Activated B cell treated with CpG ODN at 0.5 μM for 24 hours (primary cell): ENCODE results near the gene NAP1L1. TPM values are rescaled to one million over a fixed set of nuclear protein-coding genes. Genes with fewer than 3 reads are reported as not detected.

ENCODE experiments used
- ATAC-seq: fragments of 200-7000 bp; cut with Tn5 transposase; one replicate; pipeline ENCODE4 v1.10.0; 2021; ENCODE audit warnings: low read depth, mild to moderate bottlenecking, moderate library complexity
- CTCF ChIA-PET: fragments of 350-600 bp; sonication (Branson Sonifier 250); formaldehyde crosslinking; loops from one replicate; lab custom pipeline; 2021; ENCODE audit warnings: antibody characterized with exemption; lab: Charles Lee
- POLR2A ChIA-PET: fragments of 350-600 bp; sonication (Branson Sonifier 250); formaldehyde crosslinking; loops from one replicate; lab custom pipeline; 2021; ENCODE audit warnings: antibody characterized with exemption; lab: Charles Lee
- DNase-seq: peaks from one replicate; pipeline ENCODE4 v3.0.0; 2022
- H3K27ac Mint-ChIP-seq: one replicate; pipeline ENCODE4 v1.8.0; 2020; ENCODE audit warnings: mixed read lengths
- H3K27me3 Mint-ChIP-seq: one replicate; pipeline ENCODE4 v1.8.0; 2021; ENCODE audit warnings: mixed read lengths
- H3K36me3 Mint-ChIP-seq: one replicate; pipeline ENCODE4 v1.8.0; 2021; ENCODE audit warnings: low read depth, mixed read lengths
- H3K4me1 Mint-ChIP-seq: one replicate; pipeline ENCODE4 v1.8.0; 2021; ENCODE audit warnings: mixed read lengths
- H3K4me3 Mint-ChIP-seq: one replicate; pipeline ENCODE4 v1.8.0; 2020; ENCODE audit warnings: mild to moderate bottlenecking, mixed read lengths
- H3K9me3 Mint-ChIP-seq: one replicate; pipeline ENCODE4 v1.8.0; 2020; ENCODE audit warnings: mixed read lengths
- CTCF ChIP-seq: fragments of 200-600 bp; IDR thresholded peaks from one replicate; pipeline ENCODE4 v1.8.0; 2022; ENCODE audit warnings: antibody characterized with exemption, mild to moderate bottlenecking
- intact Hi-C: fragments of 100-400 bp; cut with micrococcal nuclease; formaldehyde crosslinking; loops from one replicate; pipeline ENCODE4 v1.15.1; 2024
- total RNA-seq: library from RNA; stranded (reverse); gene quantifications from 2 replicates; pipeline ENCODE4 v1.2.3, GENCODE V29; 2022

The NAP1L1 gene
- total RNA-seq, 1 donor from 2014 or later = 1,185 TPM

GRCh38 chr12:76037130-76038103, 47.1 kb downstream of the NAP1L1 start:
- TF ChIP-seq CTCF = peak; percentile 55

GRCh38 chr12:76035045-76035444, 49.4 kb downstream of the NAP1L1 start:
- H3K27me3 Mint-ChIP-seq = peaks cover 2% of the 10 kb centered on the region
- CTCF ChIA-PET = interaction anchor here (0.8 to 8.2 kb wide), 3 partner anchors 218 to 509 kb away, joined by 4 to 121 read pairs (median 4); no protein-coding TSS in a partner anchor
- POLR2A ChIA-PET = interaction anchor here (1.0 kb wide), 1 partner anchor 10 kb away, joined by 3 read pairs; no protein-coding TSS in a partner anchor
- no peak for TF ChIP-seq CTCF
- H3K4me3 Mint-ChIP-seq = no peak overlapping the region
- no peaks in the 10 kb centered on the region for H3K9me3 Mint-ChIP-seq
- H3K4me1 Mint-ChIP-seq = peaks cover 20% of the 10 kb centered on the region
- intact Hi-C loops = loop anchor here (10.0 kb wide), 1 partner anchor 330 kb away; no protein-coding TSS in a partner anchor
- DNase-seq (no peak), ATAC-seq (no peak)
- H3K27ac Mint-ChIP-seq = no peak overlapping the region
- H3K36me3 Mint-ChIP-seq = no peaks in the 10 kb centered on the region

More at GRCh38 chr12:76037130-76038103, 47.1 kb downstream of the NAP1L1 start:
- no peaks in the 10 kb centered on the region for H3K36me3 Mint-ChIP-seq
- POLR2A ChIA-PET = interaction anchor here (0.7 to 1.5 kb wide), 5 partner anchors 12 to 526 kb away, joined by 3 to 10 read pairs (median 5); partner anchors contain the start of gene KRR1
- intact Hi-C loops = loop anchor here (1.0 to 10.0 kb wide), 9 partner anchors 221 to 703 kb away; partner anchors contain the start of genes GLIPR1L1 and GLIPR1L2
- CTCF ChIA-PET = interaction anchor here (0.7 to 8.2 kb wide), 20 partner anchors 9 to 705 kb away, joined by 3 to 121 read pairs (median 4); partner anchors contain the start of genes GLIPR1L1, GLIPR1L2 and KRR1
- H3K4me1 Mint-ChIP-seq = peaks cover 9% of the 10 kb centered on the region
- no peak overlapping the region for H3K27ac Mint-ChIP-seq
- DNase-seq = no peak
- peak; percentile 79 for ATAC-seq
- H3K9me3 Mint-ChIP-seq = no peaks in the 10 kb centered on the region
- no peak overlapping the region for H3K4me3 Mint-ChIP-seq
- no peaks in the 10 kb centered on the region for H3K27me3 Mint-ChIP-seq

- Mint-ChIP-seq H3K4me1 (peaks cover 26% of the 10 kb centered on the region), H3K4me3 (peak overlapping the region; percentile 89), H3K36me3 (no peaks in the 10 kb centered on the region), H3K27ac (no peak overlapping the region), H3K9me3 (no peaks in the 10 kb centered on the region), H3K27me3 (peaks cover 14% of the 10 kb centered on the region)
- TF ChIP-seq CTCF = no peak
- ChIA-PET CTCF (interaction anchor here (0.7 to 8.2 kb wide), 6 partner anchors 8 to 748 kb away, joined by 3 to 121 read pairs (median 4); no protein-coding TSS in a partner anchor), POLR2A (interaction anchor here (0.7 to 2.3 kb wide), 5 partner anchors 9 to 522 kb away, joined by 3 to 23 read pairs (median 3); partner anchors contain the start of gene KRR1)
- ATAC-seq = no peak
- DNase-seq = no peak
- intact Hi-C loops = loop anchor here (5.0 to 10.0 kb wide), 4 partner anchors 256 to 729 kb away; partner anchors contain the start of gene ZDHHC17
Measured at GRCh38 chr12:76033081-76034011, 51.1 kb downstream of the NAP1L1 start.

- peaks cover 26% of the 10 kb centered on the region for H3K4me1 Mint-ChIP-seq
- no peaks in the 10 kb centered on the region for H3K36me3 Mint-ChIP-seq
- no peak for TF ChIP-seq CTCF
- H3K4me3 Mint-ChIP-seq = peak overlapping the region; percentile 89
- DNase-seq = no peak
- peaks cover 15% of the 10 kb centered on the region for H3K27me3 Mint-ChIP-seq
- POLR2A ChIA-PET = interaction anchor here (0.9 to 3.0 kb wide), 29 partner anchors 8 to 698 kb away, joined by 3 to 30 read pairs (median 4); partner anchors contain the start of genes BBS10, GLIPR1, GLIPR1L1 and KRR1
- peak overlapping the region; percentile 84 for H3K27ac Mint-ChIP-seq
- no peaks in the 10 kb centered on the region for H3K9me3 Mint-ChIP-seq
- peak; percentile 25 for ATAC-seq
- intact Hi-C loops = loop anchor here (1.0 to 10.0 kb wide), 5 partner anchors 255 to 730 kb away; partner anchors contain the start of genes KRR1 and ZDHHC17
- CTCF ChIA-PET = interaction anchor here (0.7 to 3.8 kb wide), 16 partner anchors 9 to 749 kb away, joined by 3 to 40 read pairs (median 3); partner anchors contain the start of gene GLIPR1
Measured at GRCh38 chr12:76032043-76032981, 52.2 kb downstream of the NAP1L1 start.
